Calu3 (cell line): ENCODE measurements around the gene CAMKMT. TPM values are rescaled to one million over a fixed set of nuclear protein-coding genes. Genes with fewer than 3 reads are reported as not detected.

ENCODE experiments used
- BruUV-seq: library from RNA; stranded (reverse); fragments of 400-500 nt; replicated peaks from 2 replicates; lab custom pipeline; 2021; lab: Mats Ljungman, UMichigan
- CTCF ChIA-PET: fragments of 300-600 bp; sonication (Branson Sonifier 250); formaldehyde crosslinking; loops from one replicate; lab custom pipeline; 2022; ENCODE audit warnings: antibody characterized with exemption; lab: Charles Lee
- DNase-seq: peaks from one replicate; pipeline ENCODE4 v3.0.0; 2022
- H3K27ac Mint-ChIP-seq: one replicate; pipeline ENCODE4 v1.8.0; 2022; ENCODE audit warnings: mixed read lengths; ENCODE audit not compliant: unreplicated experiment
- H3K27me3 Mint-ChIP-seq: one replicate; pipeline ENCODE4 v1.8.0; 2022; ENCODE audit warnings: mixed read lengths; ENCODE audit not compliant: unreplicated experiment
- H3K36me3 Mint-ChIP-seq: one replicate; pipeline ENCODE4 v1.8.0; 2022; ENCODE audit warnings: mild to moderate bottlenecking, moderate library complexity, mixed read lengths; ENCODE audit not compliant: insufficient read depth, unreplicated experiment
- H3K4me1 Mint-ChIP-seq: one replicate; pipeline ENCODE4 v1.8.0; 2022; ENCODE audit warnings: mild to moderate bottlenecking, low read depth, mixed read lengths; ENCODE audit not compliant: unreplicated experiment
- H3K4me3 Mint-ChIP-seq: one replicate; pipeline ENCODE4 v1.8.0; 2022; ENCODE audit warnings: mild to moderate bottlenecking, low read depth, moderate library complexity, mixed read lengths; ENCODE audit not compliant: unreplicated experiment
- H3K9me3 Mint-ChIP-seq: one replicate; pipeline ENCODE4 v1.8.0; 2022; ENCODE audit warnings: low read depth, mixed read lengths; ENCODE audit not compliant: unreplicated experiment
- CTCF ChIP-seq: fragments of 200-600 bp; IDR thresholded peaks from one replicate; pipeline ENCODE4 v1.8.0; 2022; ENCODE audit warnings: antibody characterized with exemption; ENCODE audit not compliant: unreplicated experiment
- intact Hi-C: fragments of 100-400 bp; cut with micrococcal nuclease; formaldehyde crosslinking; loops from one replicate; pipeline ENCODE4 v1.10.0; 2022; ENCODE audit not compliant: unreplicated experiment
- total RNA-seq: library from RNA; stranded (reverse); gene quantifications from 2 replicates; pipeline ENCODE4 v1.2.3, GENCODE V29; 2022

Gene CAMKMT
- total RNA-seq, 1 experiment from 2014 or later = 20.6 TPM

GRCh38 chr2:44766220-44766619 is 404.5 kb downstream of the CAMKMT start:
- intact Hi-C loops = no loop called here

GRCh38 chr2:44766777-44767176 is 405.0 kb downstream of the CAMKMT start:
- Mint-ChIP-seq H3K9me3 (no peaks in the 10 kb centered on the region), H3K27ac (no peak overlapping the region), H3K4me1 (no peaks in the 10 kb centered on the region), H3K27me3 (no peaks in the 10 kb centered on the region), H3K4me3 (no peak overlapping the region), H3K36me3 (no peaks in the 10 kb centered on the region)
- DNase-seq = no peak
- CTCF ChIA-PET = no interaction called here
- intact Hi-C loops = no loop called here
- TF ChIP-seq CTCF = no peak
- BruUV-seq = no TSS peak

More at GRCh38 chr2:44766220-44766619, 404.5 kb downstream of the CAMKMT start:
- Mint-ChIP-seq H3K4me1 (no peaks in the 10 kb centered on the region), H3K27me3 (no peaks in the 10 kb centered on the region), H3K9me3 (no peaks in the 10 kb centered on the region), H3K4me3 (no peak overlapping the region), H3K27ac (no peak overlapping the region), H3K36me3 (no peaks in the 10 kb centered on the region)
- no peak for DNase-seq
- BruUV-seq = no TSS peak
- TF ChIP-seq CTCF = no peak
- CTCF ChIA-PET = no interaction called here

GRCh38 chr2:44767691-44768090 is 405.9 kb downstream of the CAMKMT start:
- TF ChIP-seq CTCF = no peak
- Mint-ChIP-seq H3K4me3 (no peak overlapping the region), H3K36me3 (no peaks in the 10 kb centered on the region), H3K4me1 (no peaks in the 10 kb centered on the region), H3K9me3 (no peaks in the 10 kb centered on the region), H3K27me3 (no peaks in the 10 kb centered on the region), H3K27ac (no peak overlapping the region)
- intact Hi-C loops = no loop called here
- BruUV-seq = no TSS peak
- no peak for DNase-seq
- CTCF ChIA-PET = interaction anchor here (0.6 kb wide), 1 partner anchor 60 kb away, joined by 5 read pairs; no protein-coding TSS in a partner anchor

GRCh38 chr2:44768438-44769236 is 406.9 kb downstream of the CAMKMT start:
- H3K27me3 Mint-ChIP-seq = no peaks in the 10 kb centered on the region
- TF ChIP-seq CTCF = no peak
- H3K4me1 Mint-ChIP-seq = no peaks in the 10 kb centered on the region
- BruUV-seq = no TSS peak
- no peaks in the 10 kb centered on the region for H3K36me3 Mint-ChIP-seq
- CTCF ChIA-PET = no interaction called here
- H3K4me3 Mint-ChIP-seq = no peak overlapping the region
- intact Hi-C loops = no loop called here
- no peak for DNase-seq
- H3K27ac Mint-ChIP-seq = no peak overlapping the region
- no peaks in the 10 kb centered on the region for H3K9me3 Mint-ChIP-seq
